Astrocyte (in vitro differentiated cells and primary cell): ENCODE measurements around the gene MAP3K20. TPM values are rescaled to one million over a fixed set of nuclear protein-coding genes. Genes with fewer than 3 reads are reported as not detected.

Experiments used
- DNase-seq: peaks from one replicate; pipeline ENCODE4 v3.0.0-alpha.2; 2010; ENCODE audit warnings: low read depth
- FAIRE-seq: peaks from 2 replicates; lab custom pipeline; 2011; peaks lifted over from hg19 to GRCh38; lab: Jason Lieb, UNC
- H2AFZ ChIP-seq: 2 replicates; pipeline ENCODE4 v1.6.0; 2012; ENCODE audit warnings: low read depth, low read length, inconsistent platforms
- H3K27ac ChIP-seq: 2 replicates; pipeline ENCODE4 v1.5.1; 2011; ENCODE audit warnings: low read depth, low read length, inconsistent platforms
- H3K27me3 ChIP-seq: 2 replicates; pipeline ENCODE4 v1.6.0; 2011; ENCODE audit warnings: low read length, inconsistent platforms; ENCODE audit not compliant: insufficient read depth
- H3K36me3 ChIP-seq: 2 replicates; pipeline ENCODE4 v1.5.1; 2011; ENCODE audit warnings: low read length, inconsistent platforms; ENCODE audit not compliant: insufficient read depth
- H3K4me1 ChIP-seq: 2 replicates; pipeline ENCODE4 v1.5.1; 2011; ENCODE audit warnings: low read length, inconsistent platforms; ENCODE audit not compliant: insufficient read depth
- H3K4me2 ChIP-seq: 2 replicates; pipeline ENCODE4 v1.6.0; 2012; ENCODE audit warnings: low read length, inconsistent platforms
- H3K4me3 ChIP-seq: 2 replicates; pipeline ENCODE4 v1.5.1; 2011; ENCODE audit warnings: low read depth, mild to moderate bottlenecking, low read length, inconsistent platforms; ENCODE audit not compliant: insufficient read depth
- H3K79me2 ChIP-seq: 2 replicates; pipeline ENCODE4 v1.6.0; 2012; ENCODE audit warnings: mild to moderate bottlenecking, low read length, inconsistent platforms; ENCODE audit not compliant: insufficient read depth
- H3K9ac ChIP-seq: 2 replicates; pipeline ENCODE4 v1.6.0; 2012; ENCODE audit warnings: mild to moderate bottlenecking, low read length, inconsistent platforms
- H3K9me3 ChIP-seq: 2 replicates; pipeline ENCODE4 v1.5.1; 2012; ENCODE audit warnings: low read depth, mild to moderate bottlenecking, low read length, inconsistent platforms; ENCODE audit not compliant: insufficient read depth
- H4K20me1 ChIP-seq: 2 replicates; pipeline ENCODE4 v1.6.0; 2012; ENCODE audit warnings: low read length, inconsistent platforms; ENCODE audit not compliant: insufficient read depth
- H3K27ac Mint-ChIP-seq: one replicate; pipeline ENCODE4 v1.8.0; 2021; ENCODE audit warnings: mild to moderate bottlenecking, mixed read lengths; ENCODE audit not compliant: unreplicated experiment
- H3K27me3 Mint-ChIP-seq: one replicate; pipeline ENCODE4 v1.8.0; 2021; ENCODE audit warnings: low read depth, mixed read lengths; ENCODE audit not compliant: unreplicated experiment
- H3K36me3 Mint-ChIP-seq: one replicate; pipeline ENCODE4 v1.8.0; 2021; ENCODE audit warnings: low read depth, mixed read lengths; ENCODE audit not compliant: unreplicated experiment
- H3K4me1 Mint-ChIP-seq: one replicate; pipeline ENCODE4 v1.8.0; 2021; ENCODE audit warnings: low read depth, mixed read lengths; ENCODE audit not compliant: unreplicated experiment
- H3K4me3 Mint-ChIP-seq: one replicate; pipeline ENCODE4 v1.8.0; 2021; ENCODE audit warnings: mild to moderate bottlenecking, moderate library complexity, mixed read lengths; ENCODE audit not compliant: unreplicated experiment
- H3K9me3 Mint-ChIP-seq: one replicate; pipeline ENCODE4 v1.8.0; 2021; ENCODE audit warnings: mild to moderate bottlenecking, mixed read lengths; ENCODE audit not compliant: unreplicated experiment
- CTCF ChIP-seq: IDR thresholded peaks from 2 replicates; pipeline ENCODE4 v1.5.1; 2011; ENCODE audit warnings: low read depth, mild to moderate bottlenecking, inconsistent platforms, low read length, moderate library complexity; ENCODE audit not compliant: insufficient read depth
- EZH2 ChIP-seq: IDR thresholded peaks from 2 replicates; pipeline ENCODE4 v1.6.1; 2012; ENCODE audit warnings: mild to moderate bottlenecking, low read length, inconsistent platforms; ENCODE audit not compliant: insufficient read depth
- total RNA-seq: library from RNA; stranded (reverse); gene quantifications from 2 replicates; pipeline ENCODE4 v1.2.1, GENCODE V29; 2021

Gene MAP3K20
- total RNA-seq, 1 donor from 2014 or later: 42.4 TPM

GRCh38 chr2:173196638-173197037 lies 121.0 kb downstream of the MAP3K20 start:
- Mint-ChIP-seq H3K36me3 (peaks cover 4% of the 10 kb centered on the region), H3K27ac (no peak overlapping the region), H3K4me3 (no peak overlapping the region), H3K27me3 (no peaks in the 10 kb centered on the region), H3K4me1 (peaks cover 30% of the 10 kb centered on the region), H3K9me3 (no peaks in the 10 kb centered on the region)
- H3K27ac ChIP-seq: no peak overlapping the region
- no peaks in the 10 kb centered on the region for H3K27me3 ChIP-seq
- H3K79me2 ChIP-seq: no peaks in the 10 kb centered on the region
- no peaks in the 10 kb centered on the region for H4K20me1 ChIP-seq
- H3K9me3 ChIP-seq: no peaks in the 10 kb centered on the region
- peaks cover 6% of the 10 kb centered on the region for H3K4me1 ChIP-seq
- peaks cover 10% of the 10 kb centered on the region for H3K36me3 ChIP-seq
- H3K9ac ChIP-seq: no peak overlapping the region
- TF ChIP-seq CTCF (no peak), EZH2 (no peak)
- H2AFZ ChIP-seq: no peak overlapping the region
- DNase-seq (no peak), FAIRE-seq (no peak)
- H3K4me2 ChIP-seq: no peak overlapping the region
- H3K4me3 ChIP-seq: no peak overlapping the region

- no peak overlapping the region for H3K4me3 Mint-ChIP-seq
- H3K27ac Mint-ChIP-seq: no peak overlapping the region
- peaks cover 3% of the 10 kb centered on the region for H3K36me3 Mint-ChIP-seq
Measured at GRCh38 chr2:173198327-173198726, 122.7 kb downstream of the MAP3K20 start.

More at GRCh38 chr2:173198327-173198726, 122.7 kb downstream of the MAP3K20 start:
- H3K4me3 ChIP-seq: no peak overlapping the region
- Mint-ChIP-seq H3K27me3 (no peaks in the 10 kb centered on the region), H3K4me1 (peaks cover 23% of the 10 kb centered on the region), H3K9me3 (no peaks in the 10 kb centered on the region)
- H3K4me1 ChIP-seq: peaks cover 4% of the 10 kb centered on the region
- H4K20me1 ChIP-seq: no peaks in the 10 kb centered on the region
- no peak overlapping the region for H3K9ac ChIP-seq
- no peaks in the 10 kb centered on the region for H3K27me3 ChIP-seq
- peaks cover 10% of the 10 kb centered on the region for H3K36me3 ChIP-seq
- no peak for FAIRE-seq
- H3K27ac ChIP-seq: no peak overlapping the region
- H3K9me3 ChIP-seq: no peaks in the 10 kb centered on the region
- TF ChIP-seq EZH2 (no peak), CTCF (no peak)
- no peaks in the 10 kb centered on the region for H3K79me2 ChIP-seq
- no peak overlapping the region for H2AFZ ChIP-seq
- no peak for DNase-seq
- no peak overlapping the region for H3K4me2 ChIP-seq
